Fibroblast of lung (primary cell): ENCODE results near the gene CHN2.

Source experiments
- EZH2 ChIP-seq: IDR thresholded peaks from 2 replicates; pipeline ENCODE4 v1.5.1; 2012; ENCODE audit warnings: low read length, control low read depth, mild to moderate bottlenecking; ENCODE audit errors: missing control alignments
- TF ChIP-seq, protein P1 (sequence below), 2 donors: IDR thresholded peaks in 1 of 2; conservative IDR thresholded peaks in 1 of 2; 1 replicate in 1 of 2; 2 replicates in 1 of 2; pipeline ENCODE4 v1.5.1; 2011 to 2012; ENCODE audit warnings: low read length in 2 of 2, control low read depth in 1 of 2, inconsistent platforms in 1 of 2, low read depth in 1 of 2, mild to moderate bottlenecking in 1 of 2

DNA sequence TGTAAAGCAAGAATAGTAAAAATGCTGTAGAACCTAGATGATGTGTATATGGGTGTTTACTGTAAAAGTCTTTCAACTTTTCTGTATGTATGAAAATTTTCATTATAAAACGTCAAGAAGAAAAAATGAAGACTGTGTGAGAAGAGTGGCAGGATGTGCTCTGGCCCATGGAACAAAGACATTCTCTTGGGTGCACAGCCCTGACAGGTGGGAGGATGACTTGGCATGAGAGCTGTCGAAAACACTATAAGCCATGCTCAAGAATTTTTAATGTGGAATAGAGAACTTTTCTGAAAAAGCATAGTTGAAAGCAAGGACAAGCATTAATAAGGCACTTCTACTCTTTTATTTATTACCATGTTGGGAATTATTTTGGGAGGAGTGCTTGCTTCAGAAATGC, 185.0 kb downstream of the CHN2 start:
- TF ChIP-seq, protein P1, sequence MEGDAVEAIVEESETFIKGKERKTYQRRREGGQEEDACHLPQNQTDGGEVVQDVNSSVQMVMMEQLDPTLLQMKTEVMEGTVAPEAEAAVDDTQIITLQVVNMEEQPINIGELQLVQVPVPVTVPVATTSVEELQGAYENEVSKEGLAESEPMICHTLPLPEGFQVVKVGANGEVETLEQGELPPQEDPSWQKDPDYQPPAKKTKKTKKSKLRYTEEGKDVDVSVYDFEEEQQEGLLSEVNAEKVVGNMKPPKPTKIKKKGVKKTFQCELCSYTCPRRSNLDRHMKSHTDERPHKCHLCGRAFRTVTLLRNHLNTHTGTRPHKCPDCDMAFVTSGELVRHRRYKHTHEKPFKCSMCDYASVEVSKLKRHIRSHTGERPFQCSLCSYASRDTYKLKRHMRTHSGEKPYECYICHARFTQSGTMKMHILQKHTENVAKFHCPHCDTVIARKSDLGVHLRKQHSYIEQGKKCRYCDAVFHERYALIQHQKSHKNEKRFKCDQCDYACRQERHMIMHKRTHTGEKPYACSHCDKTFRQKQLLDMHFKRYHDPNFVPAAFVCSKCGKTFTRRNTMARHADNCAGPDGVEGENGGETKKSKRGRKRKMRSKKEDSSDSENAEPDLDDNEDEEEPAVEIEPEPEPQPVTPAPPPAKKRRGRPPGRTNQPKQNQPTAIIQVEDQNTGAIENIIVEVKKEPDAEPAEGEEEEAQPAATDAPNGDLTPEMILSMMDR (conservative IDR thresholded peaks at IDR 0.05 in 1 of 2, IDR thresholded peaks at IDR 0.05 in 1 of 2; ENCODE audit: low read depth in 1 of 2, low read length in 2 of 2), result no peak
- TF ChIP-seq EZH2, result no peak
